DND-41 (cell line): ENCODE measurements around the gene KRT83.
"Not testable (repeated sequence)": the region's sequence is repeated elsewhere in the genome, so short reads cannot be mapped to it uniquely, and the experiment has no call there.

Experiments
- ATAC-seq: fragments of 200-7000 bp; cut with Tn5 transposase; 3 replicates; pipeline ENCODE4 v1.9.1; 2021; ENCODE audit warnings: low read depth; ENCODE audit not compliant: insufficient read depth
- DNase-seq: peaks from one replicate; pipeline ENCODE4 v3.0.0-alpha.2; 2020
- H2AFZ ChIP-seq: 2 replicates; pipeline ENCODE4 v1.6.0; 2012; ENCODE audit warnings: low read depth, low read length
- H3K27ac ChIP-seq: 2 replicates; pipeline ENCODE4 v1.5.1; 2012; ENCODE audit warnings: low read length, inconsistent platforms
- H3K27me3 ChIP-seq: fragments of 200-600 bp; sonication (generic); 2 replicates; pipeline ENCODE4 v1.6.0; 2012; ENCODE audit warnings: low read length, mild to moderate bottlenecking, inconsistent platforms; ENCODE audit not compliant: insufficient read depth, poor library complexity
- H3K36me3 ChIP-seq: 2 replicates; pipeline ENCODE4 v1.5.1; 2012; ENCODE audit warnings: low read length, inconsistent platforms; ENCODE audit not compliant: insufficient read depth
- H3K4me1 ChIP-seq: 2 replicates; pipeline ENCODE4 v1.5.1; 2012; ENCODE audit warnings: mild to moderate bottlenecking, low read length; ENCODE audit not compliant: insufficient read depth
- H3K4me2 ChIP-seq: 2 replicates; pipeline ENCODE4 v1.6.0; 2012; ENCODE audit warnings: mild to moderate bottlenecking, moderate library complexity, low read length, inconsistent platforms; ENCODE audit not compliant: insufficient read depth
- H3K4me3 ChIP-seq, 2 experiments: fragments of 200-600 bp in 1 of 2; shearing (Covaris generic) in 1 of 2; 2 replicates each; pipeline ENCODE4 v1.5.1; 2012 to 2016; ENCODE audit warnings: inconsistent platforms in 2 of 2, low read length in 2 of 2, mild to moderate bottlenecking in 2 of 2, low read depth in 1 of 2, moderate library complexity in 1 of 2
- H3K79me2 ChIP-seq: 2 replicates; pipeline ENCODE4 v1.6.0; 2012; ENCODE audit warnings: low read length, inconsistent platforms; ENCODE audit not compliant: insufficient read depth
- H3K9ac ChIP-seq: 2 replicates; pipeline ENCODE4 v1.6.0; 2012; ENCODE audit warnings: low read depth, mild to moderate bottlenecking, inconsistent platforms, low read length, moderate library complexity
- H3K9me3 ChIP-seq: 2 replicates; pipeline ENCODE4 v1.5.1; 2012; ENCODE audit warnings: low read length, moderate library complexity, mild to moderate bottlenecking, inconsistent platforms; ENCODE audit not compliant: insufficient read depth, severe bottlenecking
- H4K20me1 ChIP-seq: 2 replicates; pipeline ENCODE4 v1.6.0; 2012; ENCODE audit warnings: low read length; ENCODE audit not compliant: insufficient read depth
- CTCF ChIP-seq: IDR thresholded peaks from 2 replicates; pipeline ENCODE4 v1.5.1; 2012; ENCODE audit warnings: borderline replicate concordance, low read length, moderate library complexity, mild to moderate bottlenecking; ENCODE audit not compliant: poor library complexity, severe bottlenecking; ENCODE audit errors: extremely low read depth
- EZH2 ChIP-seq: IDR thresholded peaks from 3 replicates; pipeline ENCODE4 v1.6.1; 2012; ENCODE audit warnings: borderline replicate concordance, low read depth, mild to moderate bottlenecking, moderate library complexity, low read length, inconsistent platforms; ENCODE audit not compliant: severe bottlenecking

KRT83 gene

GRCh38 chr12:52346593-52346992 lies 25.4 kb upstream of the KRT83 start:
- no peak overlapping the region for H3K9ac ChIP-seq
- no peak overlapping the region for H3K27ac ChIP-seq
- no peaks in the 10 kb centered on the region for H3K36me3 ChIP-seq
- no peaks in the 10 kb centered on the region for H3K9me3 ChIP-seq
- H4K20me1 ChIP-seq = peaks cover 4% of the 10 kb centered on the region
- ATAC-seq (no peak), DNase-seq (no peak)
- no peak overlapping the region for H3K4me3 ChIP-seq
- peaks cover 7% of the 10 kb centered on the region; the same call in 1 of the 2 replicates for H3K4me1 ChIP-seq
- no peak overlapping the region for H2AFZ ChIP-seq
- TF ChIP-seq EZH2 (no peak), CTCF (no peak)
- no peaks in the 10 kb centered on the region for H3K79me2 ChIP-seq
- H3K4me2 ChIP-seq = no peak overlapping the region
- peaks cover 17% of the 10 kb centered on the region for H3K27me3 ChIP-seq

- H3K79me2 ChIP-seq, H3K9me3 ChIP-seq, H3K9ac ChIP-seq, H3K27ac ChIP-seq, H3K36me3 ChIP-seq, DNase-seq, H3K4me3 ChIP-seq, H2AFZ ChIP-seq, H4K20me1 ChIP-seq, ATAC-seq, H3K4me1 ChIP-seq, H3K4me2 ChIP-seq: not testable (repeated sequence)
- H3K27me3 ChIP-seq = peaks cover 13% of the 10 kb centered on the region
Measured at GRCh38 chr12:52345041-52345440, 23.8 kb upstream of the KRT83 start.

- TF ChIP-seq CTCF (no peak), EZH2 (no peak)
- ATAC-seq = no peak
- H3K9ac ChIP-seq = no peak overlapping the region
Measured at GRCh38 chr12:52344111-52344510, 22.9 kb upstream of the KRT83 start.

GRCh38 chr12:52343550-52343949 lies 22.4 kb upstream of the KRT83 start:
- Histone ChIP-seq H3K4me3 (no peak overlapping the region), H3K9ac (no peak overlapping the region), H3K79me2 (no peaks in the 10 kb centered on the region), H3K4me2 (no peak overlapping the region), H3K27me3 (peaks cover 11% of the 10 kb centered on the region), H3K4me1 (no peaks in the 10 kb centered on the region), H3K27ac (no peak overlapping the region), H3K9me3 (no peaks in the 10 kb centered on the region), H3K36me3 (no peaks in the 10 kb centered on the region), H4K20me1 (peaks cover 2% of the 10 kb centered on the region; the same call in 1 of the 2 replicates), H2AFZ (no peak overlapping the region)
- no peak for DNase-seq
- TF ChIP-seq CTCF (no peak), EZH2 (no peak)
- no peak for ATAC-seq

More at GRCh38 chr12:52344111-52344510, 22.9 kb upstream of the KRT83 start:
- Histone ChIP-seq H3K9me3 (no peaks in the 10 kb centered on the region), H3K27ac (no peak overlapping the region), H4K20me1 (peaks cover 2% of the 10 kb centered on the region; the same call in 1 of the 2 replicates), H3K4me2 (no peak overlapping the region), H3K4me3 (no peak overlapping the region), H3K79me2 (no peaks in the 10 kb centered on the region), H3K27me3 (peaks cover 7% of the 10 kb centered on the region), H3K36me3 (no peaks in the 10 kb centered on the region), H2AFZ (no peak overlapping the region), H3K4me1 (no peaks in the 10 kb centered on the region)
- no peak for DNase-seq
